Loucy (cell line): ENCODE measurements around the gene ALDH1L1.

Experiments
- H2AFZ ChIP-seq: fragments of 200-600 bp; sonication (generic); 2 replicates; pipeline ENCODE4 v1.6.0; 2016; ENCODE audit warnings: antibody characterized with exemption, mild to moderate bottlenecking, low read length, moderate library complexity
- H3F3A ChIP-seq: fragments of 200-600 bp; 2 replicates; pipeline ENCODE4 v1.6.0; 2016; ENCODE audit warnings: antibody characterized with exemption, low read depth, mild to moderate bottlenecking
- H3K27me3 ChIP-seq: fragments of 200-600 bp; sonication (generic); 2 replicates; pipeline ENCODE4 v1.6.1; 2014; ENCODE audit warnings: low read length, mild to moderate bottlenecking; ENCODE audit not compliant: insufficient read depth, poor library complexity, severe bottlenecking
- H3K36me3 ChIP-seq: fragments of 200-600 bp; sonication (generic); 2 replicates; pipeline ENCODE4 v1.6.1; 2016; ENCODE audit warnings: low read length; ENCODE audit not compliant: insufficient read depth
- H3K4me1 ChIP-seq: fragments of 200-600 bp; sonication (generic); 2 replicates; pipeline ENCODE4 v1.5.1; 2014; ENCODE audit warnings: low read length, mild to moderate bottlenecking; ENCODE audit not compliant: insufficient read depth, poor library complexity, severe bottlenecking
- H3K4me2 ChIP-seq: fragments of 200-600 bp; sonication (generic); 2 replicates; pipeline ENCODE4 v1.6.0; 2014; ENCODE audit warnings: antibody characterized with exemption, low read length, low read depth, mild to moderate bottlenecking; ENCODE audit not compliant: poor library complexity, severe bottlenecking
- H3K4me3 ChIP-seq: fragments of 200-600 bp; sonication (generic); 2 replicates; pipeline ENCODE4 v1.5.1; 2014; ENCODE audit warnings: low read length, mild to moderate bottlenecking, mixed read lengths; ENCODE audit not compliant: poor library complexity, severe bottlenecking
- H3K79me2 ChIP-seq: fragments of 200-600 bp; sonication (generic); 2 replicates; pipeline ENCODE4 v1.6.1; 2014; ENCODE audit warnings: low read length; ENCODE audit not compliant: insufficient read depth
- H3K9ac ChIP-seq: fragments of 200-600 bp; sonication (generic); 2 replicates; pipeline ENCODE4 v1.6.0; 2014; ENCODE audit warnings: mild to moderate bottlenecking, low read depth, low read length, moderate library complexity; ENCODE audit not compliant: poor library complexity, severe bottlenecking
- H3K9me2 ChIP-seq: fragments of 200-600 bp; sonication (generic); replicated peaks from 2 replicates; pipeline ENCODE4 v1.6.1; 2016; ENCODE audit warnings: low read depth, low read length, mixed read lengths
- H3K9me3 ChIP-seq: fragments of 200-600 bp; sonication (generic); 2 replicates; pipeline ENCODE4 v1.6.1; 2014; ENCODE audit warnings: mild to moderate bottlenecking, antibody characterized with exemption, low read length, low read depth; ENCODE audit not compliant: insufficient read depth
- H4K20me1 ChIP-seq: fragments of 200-600 bp; sonication (generic); 2 replicates; pipeline ENCODE4 v1.6.0; 2014; ENCODE audit warnings: antibody characterized with exemption, low read length, mild to moderate bottlenecking; ENCODE audit not compliant: insufficient read depth, poor library complexity, severe bottlenecking
- CTCF ChIP-seq: fragments of 200-600 bp; sonication (generic); conservative IDR thresholded peaks from 2 replicates; pipeline ENCODE4 v1.5.1; 2014; ENCODE audit warnings: mild to moderate bottlenecking, antibody characterized with exemption, low read length
- EZH2phosphoT487 ChIP-seq: fragments of 200-600 bp; IDR thresholded peaks from 2 replicates; pipeline ENCODE4 v1.6.1; 2018; ENCODE audit warnings: antibody characterized with exemption, mild to moderate bottlenecking, moderate library complexity, borderline replicate concordance

The ALDH1L1 gene

GRCh38 chr3:126142652-126143051 lies 37.7 kb downstream of the ALDH1L1 start:
- H2AFZ ChIP-seq: no peak overlapping the region
- no peaks in the 10 kb centered on the region for H3K79me2 ChIP-seq
- no peak overlapping the region for H3K9ac ChIP-seq
- no peaks in the 10 kb centered on the region for H3K9me3 ChIP-seq
- H3K4me1 ChIP-seq: no peaks in the 10 kb centered on the region
- H3K36me3 ChIP-seq: no peaks in the 10 kb centered on the region
- no peak overlapping the region for H3K4me3 ChIP-seq
- H3F3A ChIP-seq: no peaks in the 10 kb centered on the region
- H3K27me3 ChIP-seq: peaks cover 11% of the 10 kb centered on the region
- no peaks in the 10 kb centered on the region for H4K20me1 ChIP-seq
- no peaks in the 10 kb centered on the region for H3K9me2 ChIP-seq
- H3K4me2 ChIP-seq: no peak overlapping the region
- TF ChIP-seq EZH2phosphoT487 (no peak), CTCF (no peak)

GRCh38 chr3:126137490-126138130 lies 42.8 kb downstream of the ALDH1L1 start:
- no peak overlapping the region for H3K4me3 ChIP-seq

GRCh38 chr3:126136428-126137220 lies 43.8 kb downstream of the ALDH1L1 start:
- no peaks in the 10 kb centered on the region for H3K9me3 ChIP-seq
- H3K9me2 ChIP-seq: no peaks in the 10 kb centered on the region
- TF ChIP-seq EZH2phosphoT487 (no peak), CTCF (no peak)
- peaks cover 11% of the 10 kb centered on the region for H3K27me3 ChIP-seq
- H2AFZ ChIP-seq: no peak overlapping the region
- H4K20me1 ChIP-seq: no peaks in the 10 kb centered on the region
- H3K4me2 ChIP-seq: no peak overlapping the region
- no peaks in the 10 kb centered on the region for H3F3A ChIP-seq
- H3K9ac ChIP-seq: no peak overlapping the region
- no peaks in the 10 kb centered on the region for H3K79me2 ChIP-seq
- no peaks in the 10 kb centered on the region for H3K36me3 ChIP-seq
- H3K4me1 ChIP-seq: no peaks in the 10 kb centered on the region
- no peak overlapping the region for H3K4me3 ChIP-seq

More at GRCh38 chr3:126137490-126138130, 42.8 kb downstream of the ALDH1L1 start:
- H3K9ac ChIP-seq: no peak overlapping the region
- no peaks in the 10 kb centered on the region for H3F3A ChIP-seq
- no peaks in the 10 kb centered on the region for H3K9me3 ChIP-seq
- H3K4me1 ChIP-seq: no peaks in the 10 kb centered on the region
- H3K9me2 ChIP-seq: no peaks in the 10 kb centered on the region
- H3K36me3 ChIP-seq: no peaks in the 10 kb centered on the region
- H3K79me2 ChIP-seq: no peaks in the 10 kb centered on the region
- no peaks in the 10 kb centered on the region for H4K20me1 ChIP-seq
- H3K4me2 ChIP-seq: no peak overlapping the region
- TF ChIP-seq CTCF (no peak), EZH2phosphoT487 (no peak)
- H2AFZ ChIP-seq: no peak overlapping the region
- H3K27me3 ChIP-seq: peaks cover 11% of the 10 kb centered on the region
